GM12872 (cell line): ENCODE measurements around the gene CCDC50.

Experiments used
- CTCF ChIP-seq: IDR thresholded peaks from 3 replicates; pipeline ENCODE4 v1.5.1; 2011; ENCODE audit warnings: low read depth, mild to moderate bottlenecking, low read length, moderate library complexity; ENCODE audit not compliant: insufficient read depth

Gene CCDC50

GRCh38 chr3:191302451-191302850, 26.7 kb upstream of the CCDC50 start:
- TF ChIP-seq CTCF = no peak

GRCh38 chr3:191303596-191303995, 25.6 kb upstream of the CCDC50 start:
- no peak for TF ChIP-seq CTCF

GRCh38 chr3:191306428-191306827, 22.8 kb upstream of the CCDC50 start:
- TF ChIP-seq CTCF = no peak

- TF ChIP-seq CTCF = no peak
Measured at GRCh38 chr3:191307341-191307740, 21.9 kb upstream of the CCDC50 start.

GRCh38 chr3:191313296-191313695, 15.9 kb upstream of the CCDC50 start:
- no peak for TF ChIP-seq CTCF

- no peak for TF ChIP-seq CTCF
Measured at GRCh38 chr3:191314109-191314728, 15.0 kb upstream of the CCDC50 start.

GRCh38 chr3:191316876-191317603, 12.2 kb upstream of the CCDC50 start:
- TF ChIP-seq CTCF = no peak
